Activated T-helper 1 cell treated with anti-CD3 and anti-CD28 coated beads, Interleukin-12 subunit alpha, Interleukin-12 subunit beta, Interleukin-2, Interleukin-4 antibody, amounts not matched to agents 30 ng/mL and 10 ng/mL and 1 ng/mL, durations not matched to agents 14 hours and 24 hours and 36 hours (primary cell): ENCODE data around the gene CCDC150. TPM values are rescaled to one million over a fixed set of nuclear protein-coding genes. Genes with fewer than 3 reads are reported as not detected.
"Not testable (repeated sequence)": the region's sequence is repeated elsewhere in the genome, so short reads cannot be mapped to it uniquely, and the experiment has no call there.

Source experiments
- DNase-seq: peaks from one replicate; pipeline ENCODE4 v3.0.0; 2021; ENCODE audit warnings: low spot score
- H3K27ac Mint-ChIP-seq: one replicate; pipeline ENCODE4 v1.8.0; 2021; ENCODE audit warnings: mild to moderate bottlenecking, mixed read lengths
- H3K27me3 Mint-ChIP-seq: one replicate; pipeline ENCODE4 v1.8.0; 2022; ENCODE audit warnings: mild to moderate bottlenecking, moderate library complexity, mixed read lengths; ENCODE audit not compliant: insufficient read depth
- H3K36me3 Mint-ChIP-seq: one replicate; pipeline ENCODE4 v1.8.0; 2021; ENCODE audit warnings: low read depth, mixed read lengths
- H3K4me1 Mint-ChIP-seq: one replicate; pipeline ENCODE4 v1.8.0; 2021; ENCODE audit warnings: low read depth, mixed read lengths
- H3K4me3 Mint-ChIP-seq: one replicate; pipeline ENCODE4 v1.8.0; 2021; ENCODE audit warnings: mild to moderate bottlenecking, moderate library complexity, mixed read lengths
- H3K9me3 Mint-ChIP-seq: one replicate; pipeline ENCODE4 v1.8.0; 2021; ENCODE audit warnings: mixed read lengths
- intact Hi-C: fragments of 100-400 bp; cut with micrococcal nuclease; formaldehyde crosslinking; loops from one replicate; pipeline ENCODE4 v1.15.1; 2024
- total RNA-seq: library from RNA; stranded (reverse); gene quantifications from 2 replicates; pipeline ENCODE4 v1.2.3, GENCODE V29; 2022

The CCDC150 gene
- total RNA-seq, 1 donor from 2014 or later: 19.6 TPM

DNA sequence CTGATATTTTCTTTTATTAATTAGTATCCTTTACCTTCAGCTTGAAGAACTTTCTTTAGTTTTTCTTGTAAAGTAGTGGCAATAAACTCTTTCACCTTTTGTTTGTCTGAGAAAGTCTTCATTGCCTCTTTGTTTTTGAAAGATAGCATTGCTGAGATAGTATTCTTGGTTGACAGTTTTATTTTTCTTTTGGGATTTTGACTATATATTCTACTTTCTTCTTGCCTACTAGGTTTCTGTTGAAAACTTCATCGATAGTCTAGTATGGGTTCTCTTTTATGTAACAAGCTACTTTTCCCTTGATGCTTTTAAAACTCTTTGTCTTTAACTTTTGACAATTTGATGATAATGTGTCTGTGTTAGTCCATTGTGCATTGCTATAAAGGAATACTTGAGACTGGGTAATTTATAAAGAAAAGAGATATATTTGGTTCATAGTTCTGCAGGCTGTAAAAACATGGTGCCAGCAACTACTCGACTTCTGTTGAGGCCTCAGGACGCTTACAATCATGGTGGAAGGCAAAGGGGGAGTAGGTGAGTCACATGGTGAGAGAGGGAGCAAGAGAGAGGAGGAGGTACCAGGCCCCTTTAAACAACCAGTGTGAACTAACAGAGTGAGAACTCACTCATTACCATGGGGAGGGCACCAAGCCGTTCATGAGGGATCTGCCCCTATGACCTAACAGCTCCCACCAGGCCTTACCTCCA is 12.0 kb downstream of the CCDC150 start:
- DNase-seq: no peak
- Mint-ChIP-seq H3K27me3 (no peaks in the 10 kb centered on the region), H3K27ac (no peak overlapping the region), H3K9me3 (peaks cover 68% of the 10 kb centered on the region), H3K4me1 (no peaks in the 10 kb centered on the region), H3K36me3 (peaks cover 34% of the 10 kb centered on the region), H3K4me3 (no peak overlapping the region)
- intact Hi-C loops: no loop called here

DNA sequence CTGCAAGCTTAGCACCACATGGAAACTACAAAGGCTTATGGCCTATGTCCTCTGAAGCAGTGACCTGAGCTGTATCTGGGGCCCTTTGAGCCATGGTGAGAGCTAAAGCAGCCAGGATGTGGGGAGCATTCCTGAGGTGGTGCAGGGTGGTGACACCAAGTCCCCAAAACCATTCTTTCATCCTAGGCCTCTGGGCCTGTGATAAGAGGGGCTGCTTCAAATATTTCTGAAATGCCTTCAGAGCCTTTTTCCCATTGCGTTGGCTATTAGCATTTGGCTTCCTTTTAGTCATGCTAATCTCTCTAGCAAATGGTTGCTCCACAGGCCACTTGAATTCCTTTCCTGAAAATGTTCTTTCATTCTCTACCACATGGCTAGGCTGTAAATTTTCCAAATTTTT is 13.4 kb downstream of the CCDC150 start:
- H3K9me3 Mint-ChIP-seq: peaks cover 68% of the 10 kb centered on the region
- no peak for DNase-seq
- H3K4me1 Mint-ChIP-seq: no peaks in the 10 kb centered on the region
- intact Hi-C loops: no loop called here
- no peaks in the 10 kb centered on the region for H3K27me3 Mint-ChIP-seq
- no peak overlapping the region for H3K27ac Mint-ChIP-seq
- H3K36me3 Mint-ChIP-seq: peaks cover 39% of the 10 kb centered on the region
- no peak overlapping the region for H3K4me3 Mint-ChIP-seq

DNA sequence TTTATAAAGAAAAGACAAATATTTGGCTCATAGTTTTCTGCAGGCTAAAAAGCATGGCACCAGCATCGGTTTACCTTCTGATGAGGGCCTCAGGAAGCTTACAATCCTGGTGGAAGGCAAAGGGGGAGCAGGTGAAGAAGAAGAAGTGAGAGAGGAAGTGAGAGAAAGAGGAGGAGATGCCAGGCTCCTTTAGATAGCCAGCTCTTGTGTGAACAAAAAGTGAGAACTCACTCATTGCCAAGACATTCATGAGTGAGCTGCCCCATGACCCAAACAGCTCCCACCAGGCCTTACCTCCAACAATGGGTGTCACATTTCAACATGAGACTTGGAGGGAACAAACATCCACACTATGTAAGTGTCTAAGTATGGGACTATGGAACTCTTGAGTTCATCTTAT is 14.3 kb downstream of the CCDC150 start:
- H3K4me1 Mint-ChIP-seq: no peaks in the 10 kb centered on the region
- intact Hi-C loops: no loop called here
- DNase-seq: no peak
- peaks cover 39% of the 10 kb centered on the region for H3K36me3 Mint-ChIP-seq
- peaks cover 59% of the 10 kb centered on the region for H3K9me3 Mint-ChIP-seq
- no peaks in the 10 kb centered on the region for H3K27me3 Mint-ChIP-seq
- H3K4me3 Mint-ChIP-seq: no peak overlapping the region
- H3K27ac Mint-ChIP-seq: no peak overlapping the region

DNA sequence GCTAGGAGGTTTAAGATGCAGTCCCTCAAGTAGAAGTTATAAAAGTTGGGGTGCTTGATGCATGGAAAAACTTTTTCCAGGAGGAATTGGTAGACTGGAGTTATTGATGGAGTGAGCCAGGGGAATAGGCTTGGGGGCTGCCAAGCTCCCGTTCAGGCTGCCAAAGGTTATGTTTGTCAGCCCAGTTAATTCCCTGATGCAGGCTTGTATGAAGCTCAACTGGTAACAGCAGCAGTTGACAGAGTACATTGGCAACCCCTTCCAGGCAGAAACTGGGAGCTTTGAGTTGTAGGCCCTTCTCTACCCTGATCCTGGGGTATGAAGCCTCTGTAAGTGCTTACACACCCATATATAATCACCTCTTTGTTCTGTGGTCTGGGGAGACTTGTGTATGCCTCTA is 16.2 kb downstream of the CCDC150 start:
- H3K36me3 Mint-ChIP-seq: peaks cover 35% of the 10 kb centered on the region
- H3K4me1 Mint-ChIP-seq: no peaks in the 10 kb centered on the region
- H3K27me3 Mint-ChIP-seq: no peaks in the 10 kb centered on the region
- intact Hi-C loops: no loop called here
- DNase-seq: no peak
- H3K27ac Mint-ChIP-seq: no peak overlapping the region
- peaks cover 39% of the 10 kb centered on the region for H3K9me3 Mint-ChIP-seq
- H3K4me3 Mint-ChIP-seq: no peak overlapping the region

DNA sequence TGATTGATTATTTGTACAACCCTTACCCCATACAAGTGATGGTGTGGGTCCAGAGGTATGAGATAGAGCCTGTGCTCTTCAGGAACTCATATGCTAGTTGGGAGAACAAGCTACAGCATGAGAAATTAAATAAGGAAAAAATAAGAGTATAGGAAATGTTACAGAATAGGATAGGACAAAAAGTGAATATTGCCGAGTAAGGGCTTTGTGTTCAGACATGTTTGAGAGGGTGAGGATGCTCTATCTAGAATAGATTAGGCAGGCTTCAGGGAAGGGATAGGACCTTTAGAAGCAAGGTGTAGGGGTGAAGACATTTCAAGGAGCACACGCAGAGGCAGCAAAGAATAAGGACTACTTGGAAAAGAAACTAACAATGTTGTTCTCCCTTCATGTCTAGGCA is 17.8 kb downstream of the CCDC150 start:
- Mint-ChIP-seq H3K27ac (no peak overlapping the region), H3K9me3 (peaks cover 24% of the 10 kb centered on the region), H3K4me1 (no peaks in the 10 kb centered on the region), H3K4me3 (no peak overlapping the region), H3K36me3 (peaks cover 25% of the 10 kb centered on the region), H3K27me3 (no peaks in the 10 kb centered on the region)
- intact Hi-C loops: no loop called here
- DNase-seq: no peak

GRCh38 chr2:196659844-196660243 is 20.3 kb downstream of the CCDC150 start:
- Mint-ChIP-seq H3K9me3 (peaks cover under 1% of the 10 kb centered on the region), H3K4me3 (no peak overlapping the region), H3K4me1 (no peaks in the 10 kb centered on the region), H3K36me3 (peaks cover 19% of the 10 kb centered on the region), H3K27me3 (no peaks in the 10 kb centered on the region), H3K27ac (no peak overlapping the region)
- intact Hi-C loops: no loop called here
- DNase-seq: no peak

DNA sequence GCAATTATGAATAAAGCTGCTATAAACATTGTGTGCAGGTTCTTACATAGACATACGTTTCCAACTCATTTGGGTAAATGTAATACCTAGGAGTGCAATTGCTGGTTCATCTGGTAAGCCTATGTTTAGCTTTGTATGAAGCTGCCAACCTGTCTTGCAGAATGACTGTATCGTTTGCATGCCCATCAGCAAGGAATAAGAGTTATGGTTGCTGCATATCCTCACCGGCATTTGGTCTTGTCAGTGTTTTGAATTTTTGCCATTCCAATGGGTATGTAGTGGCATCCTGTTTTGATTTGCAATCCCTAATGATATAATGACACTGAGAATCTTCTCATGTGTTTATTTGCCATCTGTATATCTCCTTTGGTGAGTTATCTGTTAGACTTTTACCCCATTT is 20.7 kb downstream of the CCDC150 start:
- intact Hi-C loops: no loop called here
- Mint-ChIP-seq H3K27me3 (no peaks in the 10 kb centered on the region), H3K4me1 (no peaks in the 10 kb centered on the region), H3K9me3 (no peaks in the 10 kb centered on the region), H3K27ac (no peak overlapping the region), H3K36me3 (peaks cover 19% of the 10 kb centered on the region), H3K4me3 (no peak overlapping the region)
- DNase-seq: no peak

GRCh38 chr2:196670342-196670741 is 30.8 kb downstream of the CCDC150 start:
- no peak for DNase-seq
- H3K36me3 Mint-ChIP-seq: peaks cover 8% of the 10 kb centered on the region
- no peaks in the 10 kb centered on the region for H3K9me3 Mint-ChIP-seq
- no peaks in the 10 kb centered on the region for H3K27me3 Mint-ChIP-seq
- intact Hi-C loops: no loop called here
- H3K4me1 Mint-ChIP-seq: no peaks in the 10 kb centered on the region
- H3K4me3 Mint-ChIP-seq: no peak overlapping the region
- no peak overlapping the region for H3K27ac Mint-ChIP-seq

- no peak overlapping the region for H3K4me3 Mint-ChIP-seq
- H3K4me1 Mint-ChIP-seq: no peaks in the 10 kb centered on the region
- no peaks in the 10 kb centered on the region for H3K27me3 Mint-ChIP-seq
- intact Hi-C loops: no loop called here
- no peaks in the 10 kb centered on the region for H3K9me3 Mint-ChIP-seq
- no peak for DNase-seq
- H3K27ac Mint-ChIP-seq: no peak overlapping the region
- peaks cover 11% of the 10 kb centered on the region for H3K36me3 Mint-ChIP-seq
Measured at GRCh38 chr2:196675963-196676362, 36.4 kb downstream of the CCDC150 start.

- Mint-ChIP-seq H3K36me3 (peaks cover 10% of the 10 kb centered on the region), H3K27me3 (no peaks in the 10 kb centered on the region), H3K4me1 (no peaks in the 10 kb centered on the region), H3K9me3 (no peaks in the 10 kb centered on the region), H3K4me3 (no peak overlapping the region), H3K27ac (no peak overlapping the region)
- intact Hi-C loops: no loop called here
- no peak for DNase-seq
Measured at GRCh38 chr2:196677404-196677803, 37.9 kb downstream of the CCDC150 start.

DNA sequence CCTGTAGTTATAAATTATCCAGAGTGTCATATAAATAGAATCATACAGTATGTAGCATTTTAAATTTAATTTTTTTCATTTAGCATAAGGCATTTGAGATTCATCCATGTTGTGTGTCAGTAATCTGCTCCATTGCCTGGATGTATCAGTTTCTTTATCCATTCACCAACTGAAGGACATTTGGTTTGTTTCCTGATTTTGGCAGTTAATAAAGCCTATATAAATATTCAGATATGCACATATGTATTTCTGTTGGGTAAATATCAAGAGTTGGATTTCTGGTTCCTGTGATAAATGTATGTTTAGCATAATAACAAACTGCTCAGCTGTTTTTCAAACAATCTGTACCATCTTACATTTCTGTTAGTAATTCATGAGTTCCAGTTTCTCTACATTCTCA is 39.9 kb downstream of the CCDC150 start:
- no peak overlapping the region for H3K27ac Mint-ChIP-seq
- intact Hi-C loops: no loop called here
- DNase-seq: no peak
- peaks cover 3% of the 10 kb centered on the region for H3K27me3 Mint-ChIP-seq
- peaks cover 10% of the 10 kb centered on the region for H3K9me3 Mint-ChIP-seq
- H3K4me1 Mint-ChIP-seq: no peaks in the 10 kb centered on the region
- H3K36me3 Mint-ChIP-seq: peaks cover 10% of the 10 kb centered on the region
- no peak overlapping the region for H3K4me3 Mint-ChIP-seq

- H3K36me3 Mint-ChIP-seq: peaks cover 6% of the 10 kb centered on the region
- DNase-seq: no peak
- H3K9me3 Mint-ChIP-seq: peaks cover 25% of the 10 kb centered on the region
- no peak overlapping the region for H3K27ac Mint-ChIP-seq
- no peak overlapping the region for H3K4me3 Mint-ChIP-seq
- H3K27me3 Mint-ChIP-seq: peaks cover 3% of the 10 kb centered on the region
- intact Hi-C loops: no loop called here
- H3K4me1 Mint-ChIP-seq: no peaks in the 10 kb centered on the region
Measured at GRCh38 chr2:196681510-196681909, 42.0 kb downstream of the CCDC150 start.

DNA sequence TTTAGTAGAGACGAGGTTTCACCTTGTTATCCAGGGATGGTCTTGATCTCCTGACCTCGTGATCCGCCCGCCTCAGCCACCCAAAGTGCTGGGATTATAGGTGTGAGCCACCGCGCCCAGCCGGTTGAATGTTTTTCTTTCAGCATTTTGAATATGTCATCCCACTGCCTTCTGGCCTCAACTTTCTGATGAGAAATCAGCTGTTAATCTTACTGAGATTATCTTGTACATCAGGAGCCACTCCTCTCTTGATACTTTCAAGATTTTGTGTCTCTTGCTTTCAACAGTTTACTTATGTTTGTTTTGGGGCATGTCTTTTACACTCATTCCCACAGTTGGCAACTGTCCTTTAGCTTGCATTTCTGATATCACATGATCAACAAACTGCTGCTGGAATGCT is 46.3 kb downstream of the CCDC150 start:
- Mint-ChIP-seq H3K9me3 (peaks cover 42% of the 10 kb centered on the region), H3K4me3 (no peak overlapping the region), H3K27ac (no peak overlapping the region), H3K4me1 (no peaks in the 10 kb centered on the region), H3K36me3 (peaks cover 7% of the 10 kb centered on the region), H3K27me3 (peaks cover 3% of the 10 kb centered on the region)
- no peak for DNase-seq
- intact Hi-C loops: no loop called here

GRCh38 chr2:196686737-196687136 is 47.2 kb downstream of the CCDC150 start:
- DNase-seq, H3K36me3 Mint-ChIP-seq, H3K27ac Mint-ChIP-seq, H3K27me3 Mint-ChIP-seq, intact Hi-C loops, H3K4me1 Mint-ChIP-seq, H3K4me3 Mint-ChIP-seq: not testable (repeated sequence)
- peaks cover 42% of the 10 kb centered on the region for H3K9me3 Mint-ChIP-seq
